Liver (tissue), 9 donors: Measurements from ENCODE around the gene RNF222. TPM values are rescaled to one million over a fixed set of nuclear protein-coding genes. Genes with fewer than 3 reads are reported as not detected.

Experiments
- DNase-seq: peaks from one replicate; pipeline ENCODE4 v3.0.0-alpha.2; 2017; ENCODE audit warnings: low spot score
- H3K27ac ChIP-seq, 2 donors: one replicate each; pipeline ENCODE4 v1.7.0; 2013; ENCODE audit warnings: inconsistent platforms in 2 of 2, low read length in 2 of 2, control low read depth in 1 of 2, low read depth in 1 of 2, mild to moderate bottlenecking in 1 of 2
- H3K27me3 ChIP-seq, 4 donors: one replicate each; pipeline versions ENCODE4 v1.6.1 to v1.7.0; 2013; ENCODE audit warnings: low read length in 3 of 4, inconsistent platforms in 1 of 4, mild to moderate bottlenecking in 1 of 4, moderate library complexity in 1 of 4; ENCODE audit not compliant: control insufficient read depth in 4 of 4, insufficient read depth in 4 of 4
- H3K36me3 ChIP-seq, 4 donors: one replicate each; pipeline versions ENCODE4 v1.6.1 to v1.7.0; 2013; ENCODE audit warnings: low read length in 3 of 4, mild to moderate bottlenecking in 3 of 4, low read depth in 1 of 4, moderate library complexity in 1 of 4; ENCODE audit not compliant: control insufficient read depth in 4 of 4, insufficient read depth in 3 of 4
- H3K4me1 ChIP-seq, 4 donors: one replicate each; pipeline versions ENCODE4 v1.6.1 to v1.7.0; 2013; ENCODE audit warnings: low read length in 3 of 4, mild to moderate bottlenecking in 3 of 4, moderate library complexity in 1 of 4; ENCODE audit not compliant: control insufficient read depth in 4 of 4, insufficient read depth in 4 of 4
- H3K4me3 ChIP-seq, 3 donors: one replicate each; pipeline versions ENCODE4 v1.6.1 to v1.7.0; 2013; ENCODE audit warnings: low read length in 3 of 3, control low read depth in 1 of 3, low read depth in 1 of 3, mild to moderate bottlenecking in 1 of 3
- H3K9ac ChIP-seq, 2 donors: one replicate each; pipeline ENCODE4 v1.7.0; 2013; ENCODE audit warnings: low read length in 2 of 2, mild to moderate bottlenecking in 2 of 2, moderate library complexity in 2 of 2, control low read depth in 1 of 2, low read depth in 1 of 2
- H3K9me3 ChIP-seq, 4 donors: one replicate each; pipeline versions ENCODE4 v1.6.1 to v1.7.0; 2013; ENCODE audit warnings: low read length in 3 of 4; ENCODE audit not compliant: control insufficient read depth in 4 of 4
- ATF3 ChIP-seq: IDR thresholded peaks from 2 replicates; pipeline ENCODE4 v1.6.1; 2016; ENCODE audit warnings: antibody characterized with exemption
- CTCF ChIP-seq: fragments of 150-350 bp; IDR thresholded peaks from 2 replicates; pipeline ENCODE4 v1.5.1; 2017; ENCODE audit warnings: improper control_type of control experiment, low read depth, low read length; ENCODE audit not compliant: missing input control
- EGR1 ChIP-seq, 2 donors: IDR thresholded peaks; 2 replicates each; pipeline ENCODE4 v1.6.1; 2016 to 2018; ENCODE audit warnings: antibody characterized with exemption in 2 of 2, low read depth in 2 of 2
- FOXA1 ChIP-seq: IDR thresholded peaks from 2 replicates; pipeline ENCODE4 v1.6.1; 2016; ENCODE audit warnings: antibody characterized with exemption
- FOXA2 ChIP-seq: IDR thresholded peaks from 2 replicates; pipeline ENCODE4 v1.6.1; 2016; ENCODE audit warnings: antibody characterized with exemption
- GABPA ChIP-seq, 2 donors: IDR thresholded peaks in 1 of 2; conservative IDR thresholded peaks in 1 of 2; 2 replicates each; pipeline ENCODE4 v1.6.1; 2016; ENCODE audit warnings: antibody characterized with exemption in 2 of 2, mild to moderate bottlenecking in 1 of 2, moderate library complexity in 1 of 2
- HNF4A ChIP-seq, 2 donors: conservative IDR thresholded peaks; 2 replicates each; pipeline ENCODE4 v1.6.1; 2016; ENCODE audit warnings: antibody characterized with exemption in 2 of 2, mild to moderate bottlenecking in 2 of 2
- HNF4G ChIP-seq: IDR thresholded peaks from 2 replicates; pipeline ENCODE4 v1.6.1; 2016; ENCODE audit warnings: antibody characterized with exemption
- JUND ChIP-seq, 2 donors: IDR thresholded peaks; 2 replicates each; pipeline ENCODE4 v1.6.1; 2016; ENCODE audit warnings: antibody characterized with exemption in 2 of 2
- MAX ChIP-seq: IDR thresholded peaks from 2 replicates; pipeline ENCODE4 v1.6.1; 2016; ENCODE audit warnings: antibody characterized with exemption
- NR2F2 ChIP-seq: IDR thresholded peaks from 2 replicates; pipeline ENCODE4 v1.6.1; 2016; ENCODE audit warnings: antibody characterized with exemption
- RAD21 ChIP-seq, 2 donors: IDR thresholded peaks; 2 replicates each; pipeline ENCODE4 v1.6.1; 2016; ENCODE audit warnings: antibody characterized with exemption in 2 of 2, mild to moderate bottlenecking in 2 of 2
- REST ChIP-seq: IDR thresholded peaks from 2 replicates; pipeline ENCODE4 v1.6.1; 2016; ENCODE audit warnings: antibody characterized with exemption, mild to moderate bottlenecking
- RXRA ChIP-seq, 2 donors: IDR thresholded peaks; 2 replicates each; pipeline ENCODE4 v1.6.1; 2017 to 2018; ENCODE audit warnings: antibody characterized with exemption in 2 of 2, mild to moderate bottlenecking in 1 of 2
- SP1 ChIP-seq: IDR thresholded peaks from 2 replicates; pipeline ENCODE4 v1.6.1; 2018; ENCODE audit warnings: antibody characterized with exemption, mild to moderate bottlenecking
- TAF1 ChIP-seq: conservative IDR thresholded peaks from 2 replicates; pipeline ENCODE4 v1.6.1; 2016; ENCODE audit warnings: antibody characterized with exemption, mild to moderate bottlenecking
- YY1 ChIP-seq: IDR thresholded peaks from 2 replicates; pipeline ENCODE4 v1.6.1; 2016; ENCODE audit warnings: antibody characterized with exemption, mild to moderate bottlenecking
- ZBTB33 ChIP-seq: IDR thresholded peaks from 2 replicates; pipeline ENCODE4 v1.6.1; 2016; ENCODE audit warnings: antibody characterized with exemption
- WGBS: extraction: QIAGEN DNeasy Blood & Tissue Kit; methylation state at CpG from one replicate; pipeline ENCODE4 v1.1.7; 2013; 5-methylcytosine and 5-hydroxymethylcytosine counted together
- polyA plus RNA-seq, 2 donors: library from polyadenylated mRNA; stranded (reverse) in 1 of 2; unstranded in 1 of 2; fragments of 200-250 nt in 1 of 2; fragments of >200 nt in 1 of 2; fragmentation: Nextera tagmentation in 1 of 2; extraction: Ambion mirVana in 1 of 2; gene quantifications; one replicate each; pipeline versions ENCODE4 v1.2.1 to v1.2.3, GENCODE V29; 2013 to 2015
- total RNA-seq, 2 donors: library from RNA; depleted of rRNA; stranded (reverse); fragments of >200 nt; gene quantifications; one replicate each; pipeline ENCODE4 v1.2.3, GENCODE V29; 2014
- donor health status: healthy.
- donor health status: healthy.
- donor health status: healthy.
- donor health status: healthy.
- donor health status: healthy.

The RNF222 gene
- total and polyA plus RNA-seq, 4 donors: not detected

GRCh38 chr17:8402921-8403536 lies 5.4 kb upstream of the RNF222 start (continued):
- TF ChIP-seq NR2F2: no peak

GRCh38 chr17:8401107-8401506 lies 3.5 kb upstream of the RNF222 start:
- no peak overlapping the region for H3K4me3 ChIP-seq
- no peak overlapping the region for H3K27ac ChIP-seq
- TF ChIP-seq GABPA (IDR thresholded peaks at IDR 0.05 in 1 of 2, conservative IDR thresholded peaks at IDR 0.05 in 1 of 2) (no peak), ZBTB33 (no peak), HNF4A (conservative IDR thresholded peaks at IDR 0.05) (no peak), FOXA2 (no peak), CTCF (no peak), RXRA (IDR thresholded peaks at IDR 0.05) (no peak), NR2F2 (no peak), FOXA1 (no peak), SP1 (no peak), RAD21 (IDR thresholded peaks at IDR 0.05) (no peak), MAX (no peak), HNF4G (no peak), REST (no peak), TAF1 (no peak), JUND (IDR thresholded peaks at IDR 0.05) (no peak), YY1 (no peak), ATF3 (no peak), EGR1 (IDR thresholded peaks at IDR 0.05; ENCODE audit: low read depth in 2 of 2) (no peak)
- 91% methylated on average over 2 of the region's 2 CpGs for WGBS
- no peak for DNase-seq
- H3K27me3 ChIP-seq: peaks cover 0 to 6% (median 0%) of the 10 kb centered on the region in 4 donors
- H3K36me3 ChIP-seq: no peaks in the 10 kb centered on the region
- H3K4me1 ChIP-seq: no peaks in the 10 kb centered on the region
- no peaks in the 10 kb centered on the region for H3K9me3 ChIP-seq
- H3K9ac ChIP-seq: no peak overlapping the region
